A549 (cell line): ENCODE measurements around the gene MSANTD1. TPM values are rescaled to one million over a fixed set of nuclear protein-coding genes. Genes with fewer than 3 reads are reported as not detected.

Experiments used
- ATAC-seq, 2 experiments: fragments of 200-7000 bp in 1 of 2; fragments of >200 bp in 1 of 2; cut with Nextera tagmentation in 1 of 2; cut with Tn5 transposase in 1 of 2; 3 replicates each; pipeline versions ENCODE4 v1.8.0 to v1.9.1; 2018 to 2020; ENCODE audit warnings: mild to moderate bottlenecking in 1 of 2, moderate library complexity in 1 of 2
- CTCF ChIA-PET: fragments of 300-600 bp; sonication (Branson Sonifier 250); formaldehyde crosslinking; extraction: SDS; loops from one replicate; lab custom pipeline; 2021; ENCODE audit warnings: antibody characterized with exemption, inconsistent platforms; lab: Yijun Ruan, JAX
- POLR2A ChIA-PET: fragments of 350-600 bp; formaldehyde crosslinking; extraction: SDS; loops from one replicate; lab custom pipeline; 2021; ENCODE audit warnings: antibody characterized with exemption, inconsistent platforms; lab: Yijun Ruan, JAX
- DNase-seq, 2 experiments: peaks; one replicate each; pipeline versions ENCODE4 v3.0.0 to v3.0.0-alpha.2; 2011 to 2016; ENCODE audit warnings: low read depth in 1 of 2, low spot score in 1 of 2
- FAIRE-seq: peaks from 2 replicates; lab custom pipeline; 2011; peaks lifted over from hg19 to GRCh38; lab: Jason Lieb, UNC
- H3K27ac ChIP-seq, 2 experiments: fragments of >200 bp; sonication (Bioruptor Twin); formaldehyde crosslinking; 3 replicates each; pipeline ENCODE4 v1.5.1; 2016 to 2017
- H3K4me1 ChIP-seq: fragments of >200 bp; sonication (Bioruptor Twin); formaldehyde crosslinking; 3 replicates; pipeline ENCODE4 v1.6.1; 2016
- H3K4me2 ChIP-seq: fragments of >200 bp; sonication (Bioruptor Twin); formaldehyde crosslinking; 3 replicates; pipeline ENCODE4 v1.6.1; 2016
- H3K4me3 ChIP-seq: fragments of >200 bp; sonication (Bioruptor Twin); formaldehyde crosslinking; 3 replicates; pipeline ENCODE4 v1.5.1; 2016
- H3K9me3 ChIP-seq: fragments of >200 bp; sonication (Bioruptor Twin); formaldehyde crosslinking; 3 replicates; pipeline ENCODE4 v1.6.1; 2016
- ATOH8 ChIP-seq: fragments of 250-450 bp; sonication (Bioruptor Pico); IDR thresholded peaks from 2 replicates; pipeline ENCODE4 v1.5.0; 2020; ENCODE audit warnings: low read depth, mild to moderate bottlenecking, moderate library complexity
- CBX2 ChIP-seq: fragments of 200-600 bp; sonication (generic); IDR thresholded peaks from 2 replicates; pipeline ENCODE4 v1.6.1; 2016; ENCODE audit warnings: low read depth, mild to moderate bottlenecking, borderline replicate concordance
- CTCF ChIP-seq: fragments of >200 bp; sonication (Bioruptor Twin); formaldehyde crosslinking; IDR thresholded peaks from 3 replicates; pipeline ENCODE4 v1.5.1; 2016
- HES2 ChIP-seq: fragments of >200 bp; sonication (Bioruptor Twin); formaldehyde crosslinking; IDR thresholded peaks from 2 replicates; pipeline ENCODE4 v1.6.1; 2016
- HOXB13 ChIP-seq: fragments of 250-450 bp; sonication (Bioruptor Pico); IDR thresholded peaks from 2 replicates; pipeline ENCODE4 v1.5.0; 2020; ENCODE audit warnings: low read depth, mild to moderate bottlenecking, moderate library complexity
- JUN ChIP-seq, 2 experiments: fragments of >200 bp; sonication (Bioruptor Twin); formaldehyde crosslinking; IDR thresholded peaks; 2 replicates in 1 of 2; 3 replicates in 1 of 2; pipeline ENCODE4 v1.6.1; 2016 to 2017
- KDM1A ChIP-seq: fragments of 200-600 bp; sonication (generic); IDR thresholded peaks from 2 replicates; pipeline ENCODE4 v1.6.1; 2016; ENCODE audit warnings: low read depth, mild to moderate bottlenecking
- NR3C1 ChIP-seq: fragments of >200 bp; sonication (Bioruptor Twin); formaldehyde crosslinking; IDR thresholded peaks from 3 replicates; pipeline ENCODE4 v1.6.1; 2017
- PHF8 ChIP-seq: fragments of 200-600 bp; sonication (generic); IDR thresholded peaks from 2 replicates; pipeline ENCODE4 v1.6.1; 2016; ENCODE audit warnings: low read depth, mild to moderate bottlenecking, antibody characterized with exemption, moderate library complexity, borderline replicate concordance
- REST ChIP-seq: fragments of 200-600 bp; sonication (generic); IDR thresholded peaks from 2 replicates; pipeline ENCODE4 v1.6.1; 2016; ENCODE audit warnings: antibody characterized with exemption, mild to moderate bottlenecking, moderate library complexity
- ZFP36 ChIP-seq: fragments of 450-650 bp; IDR thresholded peaks from 2 replicates; pipeline ENCODE4 v1.6.1; 2014; ENCODE audit warnings: borderline replicate concordance; ENCODE audit not compliant: partially characterized antibody
- WGBS: methylation state at CpG from one replicate; pipeline ENCODE4 v1.1.6; 2017; ENCODE audit errors: missing lambda C conversion rate; 5-methylcytosine and 5-hydroxymethylcytosine counted together
- polyA plus RNA-seq, 4 experiments: library from polyadenylated mRNA; depleted of rRNA in 3 of 4; stranded (reverse); fragments of >200 nt; fragmentation: RNase III in 1 of 4; extraction: RNeasy Plus Mini Kit Qiagen cat#74134 plus additional on column Dnase treatment in 1 of 4; gene quantifications; 2 replicates in 3 of 4; 3 replicates in 1 of 4; pipeline ENCODE4 v1.2.3, GENCODE V29; 2011 to 2017
- TF ChIP-seq, protein P1 (sequence below): IDR thresholded peaks from 2 replicates; pipeline ENCODE4 v1.6.1; 2012
- TF ChIP-seq, protein P2 (sequence below): fragments of >200 bp; sonication (Bioruptor Twin); formaldehyde crosslinking; IDR thresholded peaks from 3 replicates; pipeline ENCODE4 v1.6.1; 2016

Gene MSANTD1
- polyA plus RNA-seq, 2 of the 4 experiments (the other 2 are of a cell fraction), result 0.08 to 0.12 TPM

- POLR2A ChIA-PET, result no interaction called here
Measured at GRCh38 chr4:3223956-3224748, 24.8 kb upstream of the MSANTD1 start.

More at GRCh38 chr4:3223956-3224748, 24.8 kb upstream of the MSANTD1 start:
- FAIRE-seq (no peak), DNase-seq (no peak)
- no peak overlapping the region for H3K4me2 ChIP-seq
- H3K4me1 ChIP-seq, result no peaks in the 10 kb centered on the region
- CTCF ChIA-PET, result interaction anchor here (1.3 kb wide), 1 partner anchor 10 kb away, joined by 4 read pairs; no protein-coding TSS in a partner anchor
- no peak overlapping the region for H3K4me3 ChIP-seq
- no peak for TF ChIP-seq PHF8
- TF ChIP-seq CBX2, result no peak
- TF ChIP-seq ATOH8 (CRISPR knock-in tag), result no peak
- no peak for TF ChIP-seq HES2
- TF ChIP-seq JUN (IDR thresholded peaks at IDR 0.05), result no peak
- no peak for TF ChIP-seq ZFP36
- no peak for TF ChIP-seq KDM1A
- TF ChIP-seq, protein P1, sequence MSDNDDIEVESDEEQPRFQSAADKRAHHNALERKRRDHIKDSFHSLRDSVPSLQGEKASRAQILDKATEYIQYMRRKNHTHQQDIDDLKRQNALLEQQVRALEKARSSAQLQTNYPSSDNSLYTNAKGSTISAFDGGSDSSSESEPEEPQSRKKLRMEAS, result no peak
- TF ChIP-seq CTCF, result no peak
- TF ChIP-seq, protein P2, sequence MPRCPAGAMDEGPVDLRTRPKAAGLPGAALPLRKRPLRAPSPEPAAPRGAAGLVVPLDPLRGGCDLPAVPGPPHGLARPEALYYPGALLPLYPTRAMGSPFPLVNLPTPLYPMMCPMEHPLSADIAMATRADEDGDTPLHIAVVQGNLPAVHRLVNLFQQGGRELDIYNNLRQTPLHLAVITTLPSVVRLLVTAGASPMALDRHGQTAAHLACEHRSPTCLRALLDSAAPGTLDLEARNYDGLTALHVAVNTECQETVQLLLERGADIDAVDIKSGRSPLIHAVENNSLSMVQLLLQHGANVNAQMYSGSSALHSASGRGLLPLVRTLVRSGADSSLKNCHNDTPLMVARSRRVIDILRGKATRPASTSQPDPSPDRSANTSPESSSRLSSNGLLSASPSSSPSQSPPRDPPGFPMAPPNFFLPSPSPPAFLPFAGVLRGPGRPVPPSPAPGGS, result no peak
- no peak for TF ChIP-seq REST
- no peak for TF ChIP-seq NR3C1
- TF ChIP-seq HOXB13 (CRISPR knock-in tag), result no peak
- TF ChIP-seq, all 56 proteins: peak for 0
- H3K27ac ChIP-seq, result no peak overlapping the region
- ATAC-seq, result no peak
- no peaks in the 10 kb centered on the region for H3K9me3 ChIP-seq
- 86% methylated on average over 13 of the region's 13 CpGs for WGBS
